SK-N-SH treated with all-trans-retinoic acid at 6 μM for 48 hours (cell line): ENCODE results near the gene PEX26.

Experiments
- RARB ChIP-seq: fragments of 250-450 bp; sonication (Bioruptor Pico); IDR thresholded peaks from 2 replicates; pipeline ENCODE4 v1.8.0; 2021; ENCODE audit warnings: mild to moderate bottlenecking, moderate library complexity
- ZC3H10 ChIP-seq: fragments of 250-450 bp; sonication (Bioruptor Pico); IDR thresholded peaks from 2 replicates; pipeline ENCODE4 v1.5.1; 2021; ENCODE audit warnings: mild to moderate bottlenecking, moderate library complexity
- ZFP3 ChIP-seq: fragments of 250-450 bp; sonication (Bioruptor Pico); IDR thresholded peaks from 2 replicates; pipeline ENCODE4 v1.5.0; 2020; ENCODE audit warnings: mild to moderate bottlenecking, moderate library complexity

GRCh38 chr22:18075720-18076497, 1.9 kb upstream of the PEX26 start:
- TF ChIP-seq ZFP3 (CRISPR knock-in tag) (no peak), ZC3H10 (CRISPR knock-in tag) (no peak), RARB (CRISPR knock-in tag) (no peak)
